ENCODE data around the gene PLAGL1. TPM values are rescaled to one million over a fixed set of nuclear protein-coding genes. Genes with fewer than 3 reads are reported as not detected.

Gene PLAGL1
- total and polyA plus RNA-seq, 4 donors: 1.3 to 6.3 (median 2.0) TPM

DNA sequence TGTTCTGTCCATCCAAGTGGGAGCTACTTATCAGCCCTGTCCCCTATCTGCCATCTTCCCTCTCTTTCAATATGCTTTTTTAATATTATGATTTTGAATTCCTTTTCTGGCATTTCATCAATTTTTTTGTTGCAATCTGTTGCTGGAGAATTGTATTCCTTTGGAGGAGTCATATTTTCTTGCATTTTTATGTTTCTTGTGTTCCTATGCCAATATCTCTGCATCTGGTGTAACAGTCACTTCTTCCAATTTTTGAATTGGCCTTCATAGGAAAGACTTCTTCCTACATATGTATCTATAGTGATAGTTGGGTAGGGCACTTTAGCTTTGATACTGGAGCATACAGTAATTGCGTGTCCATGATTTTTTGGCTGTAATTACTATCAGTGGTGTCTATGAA, 73.7 kb downstream of the PLAGL1 start:
- no peak overlapping the region for H3K27ac ChIP-seq (ENCODE audit: low read depth in 1 of 2, low read length in 2 of 2)
- no peaks in the 10 kb centered on the region for H3K9me3 ChIP-seq (ENCODE audit: control insufficient read depth in 4 of 4, low read length in 3 of 4)
- no peaks in the 10 kb centered on the region for H3K36me3 ChIP-seq (ENCODE audit: control insufficient read depth in 4 of 4, insufficient read depth in 3 of 4, low read depth in 1 of 4, low read length in 3 of 4)
- H3K4me1 ChIP-seq (ENCODE audit: control insufficient read depth in 4 of 4, insufficient read depth in 4 of 4, low read length in 3 of 4): no peaks in the 10 kb centered on the region
- DNase-seq (ENCODE audit: low spot score): no peak
- TF ChIP-seq, protein P1, sequence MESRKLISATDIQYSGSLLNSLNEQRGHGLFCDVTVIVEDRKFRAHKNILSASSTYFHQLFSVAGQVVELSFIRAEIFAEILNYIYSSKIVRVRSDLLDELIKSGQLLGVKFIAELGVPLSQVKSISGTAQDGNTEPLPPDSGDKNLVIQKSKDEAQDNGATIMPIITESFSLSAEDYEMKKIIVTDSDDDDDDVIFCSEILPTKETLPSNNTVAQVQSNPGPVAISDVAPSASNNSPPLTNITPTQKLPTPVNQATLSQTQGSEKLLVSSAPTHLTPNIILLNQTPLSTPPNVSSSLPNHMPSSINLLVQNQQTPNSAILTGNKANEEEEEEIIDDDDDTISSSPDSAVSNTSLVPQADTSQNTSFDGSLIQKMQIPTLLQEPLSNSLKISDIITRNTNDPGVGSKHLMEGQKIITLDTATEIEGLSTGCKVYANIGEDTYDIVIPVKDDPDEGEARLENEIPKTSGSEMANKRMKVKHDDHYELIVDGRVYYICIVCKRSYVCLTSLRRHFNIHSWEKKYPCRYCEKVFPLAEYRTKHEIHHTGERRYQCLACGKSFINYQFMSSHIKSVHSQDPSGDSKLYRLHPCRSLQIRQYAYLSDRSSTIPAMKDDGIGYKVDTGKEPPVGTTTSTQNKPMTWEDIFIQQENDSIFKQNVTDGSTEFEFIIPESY (IDR thresholded peaks at IDR 0.05): no peak
- TF ChIP-seq JUND (IDR thresholded peaks at IDR 0.05) (no peak), YY1 (IDR thresholded peaks at IDR 0.05) (no peak), HNF4A (conservative IDR thresholded peaks at IDR 0.05) (no peak), SP1 (IDR thresholded peaks at IDR 0.05) (no peak)
- H3K9ac ChIP-seq (ENCODE audit: low read depth in 1 of 2, low read length in 2 of 2): no peak overlapping the region
- no peaks in the 10 kb centered on the region for H3K27me3 ChIP-seq (ENCODE audit: control insufficient read depth in 4 of 4, insufficient read depth in 4 of 4, low read length in 3 of 4)
- H3K4me3 ChIP-seq (ENCODE audit: low read depth in 1 of 3, low read length in 3 of 3): no peak overlapping the region
- 93% methylated on average over 1 of the region's 1 CpG for WGBS

GRCh38 chr6:143929975-143930374, 78.1 kb downstream of the PLAGL1 start:
- H3K27me3 ChIP-seq (ENCODE audit: control insufficient read depth in 4 of 4, insufficient read depth in 4 of 4, low read length in 3 of 4): no peaks in the 10 kb centered on the region
- no peak for DNase-seq (ENCODE audit: low spot score)
- no peaks in the 10 kb centered on the region for H3K36me3 ChIP-seq (ENCODE audit: control insufficient read depth in 4 of 4, insufficient read depth in 3 of 4, low read depth in 1 of 4, low read length in 3 of 4)
- H3K9me3 ChIP-seq (ENCODE audit: control insufficient read depth in 4 of 4, low read length in 3 of 4): no peaks in the 10 kb centered on the region
- no peak overlapping the region for H3K27ac ChIP-seq (ENCODE audit: low read depth in 1 of 2, low read length in 2 of 2)
- no peaks in the 10 kb centered on the region for H3K4me1 ChIP-seq (ENCODE audit: control insufficient read depth in 4 of 4, insufficient read depth in 4 of 4, low read length in 3 of 4)
- H3K4me3 ChIP-seq (ENCODE audit: low read depth in 1 of 3, low read length in 3 of 3): no peak overlapping the region
- no peak for TF ChIP-seq HNF4A (conservative IDR thresholded peaks at IDR 0.05)
- no peak for TF ChIP-seq SP1 (IDR thresholded peaks at IDR 0.05)
- no peak for TF ChIP-seq REST (IDR thresholded peaks at IDR 0.05)
- TF ChIP-seq RAD21 (IDR thresholded peaks at IDR 0.05): no peak
- TF ChIP-seq YY1 (IDR thresholded peaks at IDR 0.05): no peak
- no peak for TF ChIP-seq CTCF (IDR thresholded peaks at IDR 0.05; ENCODE audit: low read depth, low read length, missing input control)
- no peak for TF ChIP-seq FOXA1 (IDR thresholded peaks at IDR 0.05)
- TF ChIP-seq HNF4G (IDR thresholded peaks at IDR 0.05): no peak
- no peak for TF ChIP-seq ATF3 (IDR thresholded peaks at IDR 0.05)
- no peak for TF ChIP-seq TAF1 (conservative IDR thresholded peaks at IDR 0.05)
- TF ChIP-seq, protein P1 (IDR thresholded peaks at IDR 0.05): no peak
- TF ChIP-seq, protein P2, sequence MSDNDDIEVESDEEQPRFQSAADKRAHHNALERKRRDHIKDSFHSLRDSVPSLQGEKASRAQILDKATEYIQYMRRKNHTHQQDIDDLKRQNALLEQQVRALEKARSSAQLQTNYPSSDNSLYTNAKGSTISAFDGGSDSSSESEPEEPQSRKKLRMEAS (IDR thresholded peaks at IDR 0.05): no peak
- no peak for TF ChIP-seq GABPA (IDR thresholded peaks at IDR 0.05 in 1 of 2, conservative IDR thresholded peaks at IDR 0.05 in 1 of 2)
- no peak for TF ChIP-seq JUND (IDR thresholded peaks at IDR 0.05)
- TF ChIP-seq NR2F2 (IDR thresholded peaks at IDR 0.05): no peak
- TF ChIP-seq FOXA2 (IDR thresholded peaks at IDR 0.05): no peak
- H3K9ac ChIP-seq (ENCODE audit: low read depth in 1 of 2, low read length in 2 of 2): no peak overlapping the region
